Stimulated activated CD4-positive, alpha-beta T cell treated with anti-CD3 and anti-CD28 coated beads, Interleukin-1b, Interleukin-23, amount 100 ng/mL, for 48 hours (primary cell): ENCODE results near the gene METTL16.
"Not testable (repeated sequence)": the region's sequence is repeated elsewhere in the genome, so short reads cannot be mapped to it uniquely, and the experiment has no call there.

Experiments
- DNase-seq: peaks from one replicate; pipeline ENCODE4 v3.0.0-alpha.2; 2020

METTL16 gene

DNA sequence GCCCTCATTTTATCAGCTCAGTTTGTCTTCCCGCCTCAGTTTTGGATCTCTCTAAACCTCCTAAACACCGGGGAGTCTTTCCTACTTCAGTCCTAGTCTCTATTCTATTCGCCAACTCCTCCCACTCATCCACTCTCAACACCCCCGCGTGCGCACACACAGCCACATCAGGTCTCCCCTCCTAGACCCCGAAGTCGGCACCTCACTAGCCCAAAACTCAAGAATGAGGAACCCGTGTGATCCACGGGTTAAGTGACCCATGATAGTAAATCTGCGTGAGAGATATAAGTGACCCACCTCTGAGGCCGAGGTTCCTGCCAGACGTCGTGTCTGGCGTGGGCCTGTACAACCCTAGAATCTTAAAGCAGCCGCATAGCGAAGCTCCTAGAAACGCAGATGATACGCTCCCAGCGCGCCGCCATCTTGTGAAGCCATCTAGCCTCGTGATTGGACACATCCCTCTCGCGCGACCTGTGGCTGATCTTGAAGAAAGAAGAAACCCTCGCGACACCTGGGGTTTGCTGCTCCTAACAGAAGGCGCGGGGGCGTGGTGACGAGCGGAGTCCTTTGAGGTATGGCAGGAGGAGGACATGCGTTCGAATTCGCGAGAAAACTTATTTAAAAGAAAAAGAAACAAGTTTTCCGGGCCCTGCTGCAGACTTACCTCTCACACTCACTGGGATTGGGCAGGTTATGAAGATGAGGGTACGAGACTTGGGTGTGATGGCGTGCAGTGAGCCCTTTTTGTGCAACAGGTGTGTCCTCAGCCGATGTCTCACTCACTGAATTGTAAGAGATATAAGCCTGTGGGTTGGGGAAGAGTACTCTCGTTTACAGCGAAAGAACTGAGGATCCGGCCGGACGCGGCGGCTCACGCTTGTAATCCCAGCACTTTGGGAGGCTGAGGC is at the start of gene METTL16:
METTL16 (minus strand) TSS at position 427 of the 908 bp plus-strand sequence. CDS start 9,557 bp downstream, outside the sequence.
- peak; percentile 99 for DNase-seq

DNA sequence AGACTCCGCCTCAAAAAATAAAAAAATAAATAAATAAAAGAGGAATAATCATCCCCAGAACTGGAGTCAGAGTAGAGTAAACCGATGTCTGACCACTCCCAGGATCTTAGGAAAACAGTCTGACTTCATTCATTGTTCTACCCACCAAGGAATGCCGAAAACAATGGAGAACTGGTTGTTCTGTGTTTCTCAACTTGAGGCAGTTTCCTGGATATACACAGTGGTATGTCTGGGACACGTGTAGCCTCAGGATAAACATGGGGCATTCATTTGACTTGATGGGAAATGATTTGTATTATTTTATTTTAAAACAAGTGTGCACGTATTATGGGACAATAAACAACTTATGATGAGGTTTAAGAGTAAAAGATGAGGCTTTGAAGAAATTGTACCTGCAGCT is 49.0 kb upstream of the METTL16 start:
- DNase-seq = no peak

DNA sequence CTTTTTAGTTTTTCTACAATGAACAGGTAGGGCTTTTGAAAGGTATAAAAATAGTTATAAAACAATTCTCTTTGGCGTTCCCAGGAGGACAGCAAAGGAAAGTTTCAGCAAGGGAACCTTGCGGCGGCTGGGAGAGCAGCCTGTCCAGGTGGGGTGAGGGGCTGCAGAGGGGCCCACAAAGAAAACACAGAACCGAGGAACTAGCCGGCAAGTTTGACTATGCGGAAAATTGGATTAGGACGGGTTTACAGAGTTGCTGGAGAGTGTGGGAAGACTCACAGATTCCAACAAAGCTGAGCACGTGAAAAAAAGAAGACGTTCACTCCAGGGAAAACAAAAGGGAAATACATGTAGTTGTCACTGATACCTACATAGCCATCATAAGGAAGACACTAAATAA is 40.2 kb upstream of the METTL16 start:
- DNase-seq = no peak

DNA sequence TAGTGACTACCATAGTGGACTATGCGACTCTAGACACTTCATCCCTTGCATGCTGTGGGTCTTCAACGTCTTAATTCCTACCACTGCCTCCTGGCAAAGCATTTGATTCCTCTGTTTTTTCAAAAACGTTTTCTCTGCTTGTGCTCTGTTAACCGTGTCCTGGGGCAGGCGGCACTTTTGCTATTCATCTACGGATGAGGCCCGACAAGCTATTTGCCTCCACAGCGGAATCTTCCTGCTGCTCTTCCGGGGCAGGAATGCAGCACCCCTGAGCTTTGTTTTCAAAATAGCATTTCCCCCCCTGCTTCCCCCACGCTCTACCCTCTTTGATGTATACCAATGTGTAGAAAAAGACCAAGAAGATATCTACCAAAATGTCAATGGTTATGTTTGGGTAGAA is 39.8 kb upstream of the METTL16 start:
- no peak for DNase-seq

DNA sequence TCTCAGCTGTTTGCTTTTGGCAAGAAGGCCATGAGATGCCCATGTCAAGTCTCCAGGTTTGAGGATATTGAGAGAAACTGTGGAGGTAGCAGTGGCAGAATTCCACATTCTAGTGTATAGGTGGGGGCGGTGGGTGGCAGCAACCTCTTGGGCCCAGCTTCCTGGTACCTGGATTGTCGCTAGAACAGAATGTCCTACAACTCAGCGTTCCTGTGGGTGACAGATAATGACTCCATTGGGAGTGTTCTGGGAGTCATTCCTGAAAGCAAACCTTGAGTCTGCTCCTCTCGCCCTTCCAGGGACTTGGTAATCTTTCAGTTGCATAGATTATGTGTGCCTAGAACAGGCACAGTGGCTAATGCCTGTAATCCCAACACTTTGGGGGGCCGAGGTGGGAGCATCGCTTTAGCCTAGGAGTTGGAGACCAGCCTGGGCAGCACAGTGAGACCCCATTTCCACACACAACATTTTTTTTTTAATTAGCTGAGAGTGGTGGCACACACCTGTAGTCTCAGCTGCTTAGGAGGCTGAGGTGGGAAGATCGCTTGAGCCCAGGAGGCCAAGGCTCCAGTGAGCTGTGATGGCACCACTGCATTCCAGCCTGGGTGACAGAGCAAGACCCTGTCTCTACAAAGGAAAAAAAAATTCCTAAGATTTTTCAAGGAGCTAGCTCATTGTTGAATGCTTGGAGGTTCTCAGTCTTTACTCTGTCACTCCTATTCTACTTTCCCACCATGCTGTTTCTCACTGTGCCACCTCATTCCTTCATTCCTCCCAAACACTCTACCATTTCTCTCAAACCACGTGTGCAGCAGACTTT is 37.9 kb upstream of the METTL16 start:
- DNase-seq = no peak

- not testable (repeated sequence) for DNase-seq
Measured at GRCh38 chr17:2548026-2548425, 36.3 kb upstream of the METTL16 start.

- DNase-seq = no peak
Measured at GRCh38 chr17:2547176-2547575, 35.5 kb upstream of the METTL16 start.

DNA sequence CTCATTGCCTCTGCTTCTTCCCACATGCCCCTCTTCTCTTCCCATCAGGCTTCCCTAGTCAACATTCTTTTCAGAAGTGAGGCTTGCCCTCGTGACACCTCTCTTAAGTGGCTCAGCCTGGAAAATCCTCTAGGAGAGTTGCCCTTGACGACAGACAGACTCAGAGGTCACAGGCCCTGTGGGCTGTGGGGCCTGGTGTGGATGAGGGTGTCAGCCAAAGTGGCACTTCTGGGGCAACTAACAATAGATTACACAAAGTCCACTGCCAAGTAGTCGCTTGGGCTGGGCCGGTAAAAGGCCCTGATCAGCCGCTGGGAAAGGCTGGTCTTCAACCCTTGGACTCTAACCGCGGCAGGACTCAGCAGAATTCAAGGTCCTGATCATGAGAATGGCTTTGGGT is 33.7 kb upstream of the METTL16 start:
- no peak for DNase-seq

DNA sequence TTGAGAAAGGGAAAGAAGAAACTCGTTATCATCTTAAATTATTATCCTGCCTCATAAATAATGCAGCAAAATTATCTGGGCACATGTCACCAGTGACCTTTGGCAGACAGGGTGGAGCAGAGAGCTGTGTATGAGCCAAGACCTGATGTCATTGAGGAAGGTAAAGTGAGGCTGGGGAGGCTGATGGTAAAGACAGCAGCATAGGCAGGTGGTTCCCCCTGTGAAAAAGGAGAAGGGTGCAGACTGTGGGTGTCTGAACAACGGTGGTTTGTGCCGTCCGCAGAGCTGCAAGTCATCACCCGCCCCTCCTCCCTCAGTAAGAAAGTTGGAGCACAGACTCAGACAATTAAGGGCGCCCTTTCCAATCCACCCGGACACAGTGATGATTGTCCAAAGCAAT is 30.8 kb upstream of the METTL16 start:
- no peak for DNase-seq

DNA sequence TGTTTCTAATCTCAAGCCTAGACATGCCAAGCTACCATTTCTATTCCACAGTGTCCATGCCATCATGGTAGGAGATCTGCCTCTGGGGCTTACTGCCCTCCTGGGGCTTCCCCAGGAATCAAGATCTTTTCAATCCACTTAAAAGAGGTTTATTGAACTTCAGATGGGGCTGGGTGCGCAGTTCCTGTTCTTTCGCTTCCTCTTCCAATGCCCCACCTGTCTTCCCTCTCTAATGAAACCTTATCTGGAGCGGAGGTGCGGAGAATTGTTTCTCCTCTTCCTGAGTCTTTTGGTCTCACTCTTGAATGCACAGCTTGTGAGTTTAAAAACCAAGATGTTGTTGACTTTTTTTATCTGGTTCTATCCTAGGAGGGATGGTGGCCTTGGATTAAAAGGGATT is 30.4 kb upstream of the METTL16 start:
- no peak for DNase-seq

GRCh38 chr17:2537579-2537978 is 25.9 kb upstream of the METTL16 start:
- DNase-seq = not testable (repeated sequence)

DNA sequence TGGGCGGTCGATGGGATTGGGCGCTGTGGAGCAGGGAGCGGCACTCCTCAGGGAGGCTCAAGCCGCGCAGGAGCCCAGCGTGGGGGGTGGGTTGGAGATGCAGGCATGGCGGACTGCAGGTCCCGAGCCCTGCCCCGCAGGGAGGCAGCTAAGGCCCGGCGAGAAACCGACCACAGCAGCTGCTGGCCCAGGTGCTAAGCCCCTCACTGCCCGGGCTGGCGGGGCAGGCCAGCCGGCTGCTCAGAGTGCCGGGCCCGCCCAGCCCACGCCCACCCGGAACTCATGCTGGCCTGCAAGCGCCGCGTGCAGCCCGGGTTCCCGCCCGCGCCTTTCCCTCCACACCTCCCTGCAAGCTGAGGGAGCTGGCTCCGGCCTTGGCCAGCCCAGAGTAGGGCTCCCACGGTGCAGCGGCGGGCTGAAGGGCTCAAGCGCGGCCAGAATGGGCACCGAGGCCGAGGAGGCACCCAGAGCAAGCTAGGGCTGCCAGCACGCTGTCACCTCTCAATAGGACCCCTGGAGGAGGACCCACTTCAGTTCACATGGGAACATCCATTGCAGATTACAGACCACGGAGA is 20.5 kb upstream of the METTL16 start:
- DNase-seq = no peak

DNA sequence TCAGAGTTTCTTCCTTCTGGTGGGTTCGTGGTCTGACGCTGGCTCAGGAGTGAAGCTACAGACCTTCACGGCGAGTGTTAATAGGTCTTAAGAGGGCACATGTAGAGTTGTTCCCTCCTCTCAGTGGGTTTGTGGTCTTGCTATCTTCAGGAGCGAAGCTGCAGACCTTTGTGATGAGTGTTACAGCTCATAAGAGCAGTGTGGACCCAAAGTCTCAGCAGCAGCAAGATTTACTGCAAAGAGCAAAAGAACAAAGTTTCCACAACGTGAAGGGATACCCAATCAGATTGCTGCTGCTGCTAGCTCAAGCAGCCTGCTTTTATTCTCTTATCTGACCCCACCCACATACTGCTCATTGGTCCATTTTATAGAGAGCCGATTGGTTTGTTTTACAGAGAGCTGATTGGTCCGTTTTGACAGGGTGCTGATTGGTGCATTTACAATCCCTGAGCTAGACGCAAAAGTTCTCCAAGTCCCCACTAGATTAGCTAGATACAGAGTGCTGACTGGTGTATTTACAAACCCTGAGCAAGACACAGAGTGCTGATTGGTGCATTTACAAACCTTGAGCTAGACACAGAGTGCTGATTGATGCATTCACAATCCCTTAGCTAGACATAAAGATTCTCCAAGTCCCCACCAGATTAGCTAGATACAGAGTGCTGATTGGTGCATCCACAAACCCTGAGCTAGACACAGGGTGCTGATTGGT is 19.7 kb upstream of the METTL16 start:
- peak; percentile 27 for DNase-seq

GRCh38 chr17:2521775-2522410 is 10.2 kb upstream of the METTL16 start:
- DNase-seq = not testable (repeated sequence)

DNA sequence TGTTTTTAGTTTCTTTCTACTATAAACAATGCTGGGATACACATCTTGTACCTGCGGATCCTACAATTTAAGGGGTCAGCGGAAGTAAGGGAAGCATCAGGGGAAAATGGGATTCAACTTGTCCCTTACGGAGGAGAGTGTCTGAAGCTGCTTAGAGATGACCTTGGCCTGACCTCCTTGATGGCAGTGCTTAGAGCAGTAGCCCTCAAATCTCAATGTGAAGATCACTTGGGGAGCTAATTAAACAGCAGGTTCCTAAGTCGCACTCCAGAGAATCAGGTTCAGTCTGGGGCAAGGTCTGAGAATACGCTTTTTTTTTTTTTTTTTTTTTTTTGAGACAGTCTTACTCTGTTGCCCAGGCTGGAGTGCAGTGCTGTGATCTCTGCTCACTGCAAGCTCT is 9.6 kb upstream of the METTL16 start:
- DNase-seq = no peak

- DNase-seq = no peak
Measured at GRCh38 chr17:2517539-2517938, 5.9 kb upstream of the METTL16 start.

GRCh38 chr17:2511138-2511461 is 588 bp downstream of the METTL16 start:
- no peak for DNase-seq

GRCh38 chr17:2510559-2510958 is 1.1 kb downstream of the METTL16 start:
- no peak for DNase-seq

GRCh38 chr17:2508035-2508434 is 3.7 kb downstream of the METTL16 start:
- DNase-seq = no peak

DNA sequence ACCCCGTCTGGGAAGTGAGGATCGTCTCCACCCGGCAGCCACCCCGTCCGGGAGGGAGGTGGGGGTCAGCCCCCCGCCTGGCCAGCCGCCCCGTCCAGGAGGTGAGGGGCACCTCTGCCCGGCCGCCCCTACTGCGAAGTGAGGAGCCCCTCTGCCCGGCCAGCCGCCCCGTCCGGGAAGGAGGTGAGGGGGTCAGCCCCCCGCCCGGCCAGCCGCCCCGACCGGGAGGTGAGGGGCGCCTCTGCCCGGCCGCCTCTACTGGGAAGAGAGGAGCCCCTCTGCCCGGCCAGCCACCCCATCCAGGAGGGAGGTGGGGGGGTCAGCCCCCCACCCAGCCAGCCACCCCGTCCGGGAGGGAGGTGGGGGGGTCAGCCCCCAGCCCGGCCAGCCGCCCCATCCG is 4.7 kb downstream of the METTL16 start:
- DNase-seq = not testable (repeated sequence)

GRCh38 chr17:2503627-2504026 is 8.1 kb downstream of the METTL16 start:
- DNase-seq = no peak

DNA sequence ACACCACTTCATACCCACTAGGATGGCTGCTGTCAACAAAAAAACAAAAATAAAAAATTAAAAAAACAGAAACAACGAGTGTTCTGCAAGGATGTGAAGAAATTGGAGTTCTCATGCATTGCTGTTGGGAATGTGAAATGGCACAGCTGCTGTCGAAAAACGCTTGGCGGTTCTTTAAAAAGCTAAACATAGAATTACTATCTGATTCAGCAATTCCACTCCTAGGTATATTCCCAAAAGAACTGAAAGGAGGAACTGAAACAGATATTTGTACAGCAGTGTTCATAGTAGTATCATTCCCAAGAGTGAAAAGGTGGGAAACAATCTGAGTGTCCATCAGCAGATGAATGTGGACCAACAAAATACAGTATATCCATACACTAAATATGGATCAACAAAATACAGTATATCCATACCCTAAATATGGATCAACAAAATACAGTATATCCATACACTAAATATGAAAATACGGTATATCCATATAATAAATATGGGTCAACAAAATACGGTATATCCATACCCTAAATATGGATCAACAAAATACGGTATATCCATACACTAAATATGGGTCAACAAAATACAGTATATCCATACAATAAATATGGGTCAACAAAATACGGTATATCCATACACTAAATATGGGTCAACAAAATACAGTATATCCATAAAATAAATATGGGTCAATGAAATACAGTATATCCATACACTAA is 8.7 kb downstream of the METTL16 start:
- no peak for DNase-seq
